RWPE2 (cell line): Measurements from ENCODE around the gene GEMIN4.

ENCODE experiments used
- ATAC-seq: fragments of 200-7000 bp; cut with Tn5 transposase; 3 replicates; pipeline ENCODE4 v1.9.1; 2021; ENCODE audit warnings: low read depth
- DNase-seq: peaks from one replicate; pipeline ENCODE4 v3.0.0-alpha.2; 2020; ENCODE audit warnings: low spot score
- H3K27ac ChIP-seq: fragments of 450-650 bp; 2 replicates; pipeline ENCODE4 v1.5.1; 2017; ENCODE audit warnings: mild to moderate bottlenecking; ENCODE audit not compliant: poor library complexity, severe bottlenecking
- H3K27me3 ChIP-seq: fragments of 250-450 bp; sonication (Bioruptor Pico); 2 replicates; pipeline ENCODE4 v1.5.1; 2021; ENCODE audit warnings: mild to moderate bottlenecking, moderate library complexity; ENCODE audit not compliant: insufficient read depth, poor library complexity, severe bottlenecking
- H3K36me3 ChIP-seq: fragments of 250-450 bp; sonication (Bioruptor Pico); 2 replicates; pipeline ENCODE4 v1.5.1; 2020; ENCODE audit warnings: low read depth, mild to moderate bottlenecking, moderate library complexity
- H3K4me1 ChIP-seq: fragments of 250-450 bp; sonication (Bioruptor Pico); 2 replicates; pipeline ENCODE4 v1.5.1; 2021; ENCODE audit warnings: mild to moderate bottlenecking, moderate library complexity; ENCODE audit not compliant: insufficient read depth, poor library complexity, severe bottlenecking
- H3K4me3 ChIP-seq: fragments of 250-450 bp; sonication (Bioruptor Pico); 2 replicates; pipeline ENCODE4 v1.5.1; 2021; ENCODE audit warnings: mild to moderate bottlenecking, moderate library complexity; ENCODE audit not compliant: severe bottlenecking
- H3K9me3 ChIP-seq: fragments of 250-450 bp; sonication (Bioruptor Pico); 2 replicates; pipeline ENCODE4 v1.5.1; 2021; ENCODE audit warnings: mild to moderate bottlenecking, moderate library complexity; ENCODE audit not compliant: severe bottlenecking
- TF ChIP-seq, protein P1 (sequence below): fragments of 450-650 bp; IDR thresholded peaks from one replicate; pipeline ENCODE4 v1.5.1; 2017; ENCODE audit warnings: mild to moderate bottlenecking, moderate library complexity; ENCODE audit not compliant: poor library complexity, severe bottlenecking

The GEMIN4 gene

DNA sequence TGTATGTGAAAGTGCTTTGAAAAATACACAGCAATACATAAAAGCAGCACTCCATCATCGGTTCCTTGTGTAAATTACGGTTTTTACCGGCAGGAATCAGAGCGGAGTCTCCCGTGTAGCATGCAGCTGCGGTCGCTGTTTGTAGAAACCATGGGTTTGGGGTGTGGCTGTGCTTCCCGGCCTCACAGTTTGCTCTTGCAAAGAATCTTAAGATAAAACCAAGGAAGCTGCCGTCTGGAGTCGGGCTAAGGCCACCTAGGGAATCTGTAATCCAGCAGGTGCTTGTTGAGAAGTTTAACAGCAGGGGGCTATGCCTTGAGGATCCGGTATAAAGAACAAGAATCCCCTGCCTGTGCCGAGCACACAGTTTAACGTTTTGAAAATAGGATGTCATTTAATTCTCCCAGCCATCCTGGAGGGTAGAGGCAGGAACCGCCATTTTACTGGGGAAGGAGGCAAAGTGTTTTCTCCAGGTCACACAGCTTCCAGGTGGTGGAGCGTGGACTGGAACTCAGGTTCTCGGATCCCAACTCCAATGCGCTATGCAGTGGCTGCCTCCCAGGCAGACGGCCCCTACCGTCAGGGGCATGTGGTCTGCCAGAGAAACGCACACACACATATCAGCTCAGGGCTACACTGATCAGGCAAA, 25.7 kb downstream of the GEMIN4 start:
- H3K36me3 ChIP-seq = no peaks in the 10 kb centered on the region
- no peak overlapping the region for H3K4me3 ChIP-seq
- H3K27me3 ChIP-seq = no peaks in the 10 kb centered on the region
- ATAC-seq = no peak
- TF ChIP-seq, protein P1, sequence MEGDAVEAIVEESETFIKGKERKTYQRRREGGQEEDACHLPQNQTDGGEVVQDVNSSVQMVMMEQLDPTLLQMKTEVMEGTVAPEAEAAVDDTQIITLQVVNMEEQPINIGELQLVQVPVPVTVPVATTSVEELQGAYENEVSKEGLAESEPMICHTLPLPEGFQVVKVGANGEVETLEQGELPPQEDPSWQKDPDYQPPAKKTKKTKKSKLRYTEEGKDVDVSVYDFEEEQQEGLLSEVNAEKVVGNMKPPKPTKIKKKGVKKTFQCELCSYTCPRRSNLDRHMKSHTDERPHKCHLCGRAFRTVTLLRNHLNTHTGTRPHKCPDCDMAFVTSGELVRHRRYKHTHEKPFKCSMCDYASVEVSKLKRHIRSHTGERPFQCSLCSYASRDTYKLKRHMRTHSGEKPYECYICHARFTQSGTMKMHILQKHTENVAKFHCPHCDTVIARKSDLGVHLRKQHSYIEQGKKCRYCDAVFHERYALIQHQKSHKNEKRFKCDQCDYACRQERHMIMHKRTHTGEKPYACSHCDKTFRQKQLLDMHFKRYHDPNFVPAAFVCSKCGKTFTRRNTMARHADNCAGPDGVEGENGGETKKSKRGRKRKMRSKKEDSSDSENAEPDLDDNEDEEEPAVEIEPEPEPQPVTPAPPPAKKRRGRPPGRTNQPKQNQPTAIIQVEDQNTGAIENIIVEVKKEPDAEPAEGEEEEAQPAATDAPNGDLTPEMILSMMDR = no peak
- no peak overlapping the region for H3K27ac ChIP-seq
- no peak for DNase-seq
- H3K4me1 ChIP-seq = peaks cover 25% of the 10 kb centered on the region
- no peaks in the 10 kb centered on the region for H3K9me3 ChIP-seq

DNA sequence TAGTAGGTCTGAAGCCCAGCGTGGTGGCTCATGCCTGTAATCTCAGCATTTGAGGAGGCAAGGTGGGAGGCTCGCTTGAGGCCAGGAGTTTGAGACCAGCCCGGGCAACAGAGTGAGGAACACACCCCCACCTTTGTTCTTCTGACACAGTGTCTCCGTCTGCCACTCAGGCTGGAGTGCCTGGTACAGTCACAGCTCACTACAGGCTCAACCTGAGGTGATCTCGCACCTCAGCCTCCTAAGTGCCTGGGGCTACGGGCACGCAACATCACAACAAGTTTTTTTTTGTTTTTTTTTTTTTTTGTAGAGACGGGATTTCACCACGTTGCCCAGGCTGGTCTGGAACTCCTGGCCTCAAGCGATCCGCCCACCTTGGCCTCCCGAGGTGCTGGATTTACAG, 26.3 kb downstream of the GEMIN4 start:
- no peak for DNase-seq
- ATAC-seq = no peak
- H3K4me3 ChIP-seq = no peak overlapping the region
- H3K9me3 ChIP-seq = no peaks in the 10 kb centered on the region
- TF ChIP-seq, protein P1 = no peak
- peaks cover 25% of the 10 kb centered on the region for H3K4me1 ChIP-seq
- no peaks in the 10 kb centered on the region for H3K36me3 ChIP-seq
- H3K27ac ChIP-seq = no peak overlapping the region
- H3K27me3 ChIP-seq = no peaks in the 10 kb centered on the region

DNA sequence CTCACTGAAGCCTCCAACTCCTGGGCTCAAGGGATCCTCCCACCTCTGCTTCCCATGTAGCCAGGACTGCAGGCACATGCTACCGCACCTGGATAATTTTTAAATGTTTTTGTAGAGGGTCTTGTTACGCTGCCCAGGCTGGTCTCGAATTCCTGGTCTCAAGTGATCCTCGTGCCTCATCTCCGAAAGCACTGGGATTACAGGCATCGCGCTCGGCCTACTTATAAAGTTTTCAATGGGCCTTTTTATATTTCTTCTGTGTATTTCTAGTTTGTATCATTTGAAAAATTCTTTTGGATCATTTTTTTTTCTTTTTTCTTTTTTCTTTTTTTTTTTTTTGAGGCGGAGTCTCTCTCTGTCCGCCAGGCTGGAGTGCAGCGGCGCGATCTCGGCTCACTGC, 27.0 kb downstream of the GEMIN4 start:
- Histone ChIP-seq H3K4me1 (peaks cover 21% of the 10 kb centered on the region), H3K36me3 (no peaks in the 10 kb centered on the region), H3K9me3 (no peaks in the 10 kb centered on the region), H3K27me3 (no peaks in the 10 kb centered on the region), H3K4me3 (no peak overlapping the region), H3K27ac (no peak overlapping the region)
- TF ChIP-seq, protein P1 = no peak
- DNase-seq (no peak), ATAC-seq (no peak)

DNA sequence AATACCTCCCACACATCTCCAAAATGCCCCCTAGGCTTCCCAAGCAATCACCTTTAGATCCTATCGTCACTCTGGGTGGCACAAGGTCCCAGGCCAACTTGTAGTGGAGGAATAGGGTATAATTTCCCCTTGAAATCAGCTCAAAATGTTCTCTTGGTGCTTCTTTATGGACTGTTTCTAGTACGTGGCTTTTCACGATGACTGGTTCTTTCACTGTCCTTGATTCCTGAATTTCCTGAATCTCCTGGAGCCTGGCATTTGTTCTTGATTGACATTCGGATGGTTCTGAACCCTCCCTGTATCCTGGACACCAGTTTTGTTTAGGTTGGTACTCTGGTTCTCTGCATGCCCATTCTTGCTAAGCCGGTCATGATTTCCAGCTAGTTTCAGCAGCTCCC, 30.5 kb downstream of the GEMIN4 start:
- TF ChIP-seq, protein P1 = no peak
- H3K4me1 ChIP-seq = peaks cover 9% of the 10 kb centered on the region
- H3K9me3 ChIP-seq = no peaks in the 10 kb centered on the region
- H3K4me3 ChIP-seq = no peak overlapping the region
- ATAC-seq (peak; percentile 82), DNase-seq (no peak)
- no peaks in the 10 kb centered on the region for H3K27me3 ChIP-seq
- peak overlapping the region; percentile 32 for H3K27ac ChIP-seq
- no peaks in the 10 kb centered on the region for H3K36me3 ChIP-seq

DNA sequence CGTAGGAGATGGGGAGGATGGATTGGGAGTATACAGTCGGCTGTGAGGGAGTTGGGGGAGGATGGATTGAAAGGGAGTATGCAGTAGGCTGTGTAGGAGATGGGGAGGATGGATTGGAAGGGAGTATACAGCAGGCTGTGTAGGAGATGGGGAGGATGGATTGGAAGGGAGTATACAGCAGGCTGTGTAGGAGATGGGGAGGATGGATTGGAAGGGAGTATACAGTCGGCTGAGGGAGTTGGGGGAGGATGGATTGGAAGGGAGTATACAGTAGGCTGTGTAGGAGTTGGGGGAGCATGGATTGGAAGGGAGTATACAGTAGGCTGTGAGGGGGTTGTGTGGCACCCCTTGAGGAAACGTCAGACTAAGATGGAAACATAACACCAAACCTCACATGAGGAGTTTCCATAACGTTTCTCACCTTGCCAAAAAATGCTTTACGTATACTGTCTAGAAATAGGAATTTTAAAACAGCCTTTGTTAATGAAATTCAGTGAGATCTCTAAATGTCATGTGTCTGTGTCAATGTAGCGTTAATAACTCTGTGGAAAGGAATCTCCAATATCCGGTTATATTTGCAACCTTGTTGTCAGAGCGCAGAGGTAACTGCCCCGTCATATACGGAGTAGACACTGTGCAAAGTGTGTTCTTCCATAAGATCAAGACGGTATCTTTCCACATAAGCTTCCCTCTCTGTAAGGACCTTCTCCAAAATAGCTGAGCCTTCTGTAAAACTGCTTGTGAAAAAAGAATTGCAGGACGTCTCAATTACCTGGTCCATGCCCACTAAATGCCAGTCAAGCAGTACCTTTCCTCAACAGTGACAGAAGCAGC, 31.1 kb downstream of the GEMIN4 start:
- DNase-seq = no peak
- Histone ChIP-seq H3K27ac (peak overlapping the region; percentile 32), H3K36me3 (peaks cover 4% of the 10 kb centered on the region; the same call in 1 of the 2 replicates)

More for the DNA sequence above, 31.1 kb downstream of the GEMIN4 start:
- Histone ChIP-seq H3K4me1 (peaks cover 15% of the 10 kb centered on the region), H3K9me3 (no peaks in the 10 kb centered on the region), H3K27me3 (no peaks in the 10 kb centered on the region), H3K4me3 (no peak overlapping the region)
- ATAC-seq = peak; percentile 42
- TF ChIP-seq, protein P1 = no peak
